NCI-H187 (cell line): ENCODE measurements around the gene TSPEAR.

Source experiments
- DNase-seq, 2 experiments: peaks; one replicate each; lab custom pipeline; 2025; lab: John Stamatoyannopoulos, UW

The TSPEAR gene

GRCh38 chr21:44462086-44462833 lies 249.1 kb downstream of the TSPEAR start:
- DNase-seq, result no peak

- no peak for DNase-seq
These were observed 249.8 kb downstream of the TSPEAR start for GRCh38 chr21:44461464-44462001.

GRCh38 chr21:44461005-44461404 lies 250.4 kb downstream of the TSPEAR start:
- no peak for DNase-seq

GRCh38 chr21:44460441-44460755 lies 251.0 kb downstream of the TSPEAR start:
- no peak for DNase-seq

GRCh38 chr21:44459712-44460440 lies 251.5 kb downstream of the TSPEAR start:
- DNase-seq, result no peak

GRCh38 chr21:44458971-44459711 lies 252.2 kb downstream of the TSPEAR start:
- no peak for DNase-seq

GRCh38 chr21:44456915-44457736 lies 254.2 kb downstream of the TSPEAR start:
- DNase-seq, result no peak

GRCh38 chr21:44456214-44456914 lies 255.0 kb downstream of the TSPEAR start:
- no peak for DNase-seq

GRCh38 chr21:44455524-44456213 lies 255.7 kb downstream of the TSPEAR start:
- DNase-seq, result no peak

GRCh38 chr21:44454747-44455523 lies 256.4 kb downstream of the TSPEAR start, which contains the start of gene LRRC3:
TSS of gene LRRC3 (plus strand) at chr21:44455510. CDS start at chr21:44456645, 1,135 bp downstream.
- peak; percentile 76 to 96 for DNase-seq

- no peak for DNase-seq
These were observed 257.3 kb downstream of the TSPEAR start for GRCh38 chr21:44454058-44454457.

- no peak for DNase-seq
These were observed 258.3 kb downstream of the TSPEAR start for GRCh38 chr21:44453120-44453519.

- no peak for DNase-seq
These were observed 260.4 kb downstream of the TSPEAR start for GRCh38 chr21:44450999-44451398.

GRCh38 chr21:44450402-44450801 lies 261.0 kb downstream of the TSPEAR start:
- DNase-seq, result no peak

- DNase-seq, result no peak
These were observed 261.7 kb downstream of the TSPEAR start for GRCh38 chr21:44449473-44450363.

GRCh38 chr21:44448651-44449131 lies 262.7 kb downstream of the TSPEAR start:
- no peak for DNase-seq
